ENCODE results near the gene LMAN1L.

- TF ChIP-seq POLR2A (IDR thresholded peaks at IDR 0.05) (no peak), CTCF (IDR thresholded peaks at IDR 0.05) (no peak)
These were observed 16.2 kb downstream of the LMAN1L start for GRCh38 chr15:74828835-74829234.

Measured in ovary (tissue), 3 donors.